Nephron (organoid): Measurements from ENCODE around the gene HDAC10.
A peak's percentile ranks its signal among the peaks of the same experiment; 100 is the strongest.

Source experiments
- H3K27ac Mint-ChIP-seq, 3 experiments: 2 replicates each; pipeline ENCODE4 v1.8.0; 2020; ENCODE audit warnings: mixed read lengths in 3 of 3, mild to moderate bottlenecking in 2 of 3, moderate library complexity in 1 of 3
- H3K27me3 Mint-ChIP-seq: 2 replicates; pipeline ENCODE4 v1.8.0; 2021; ENCODE audit warnings: low read depth, mild to moderate bottlenecking, moderate library complexity, mixed read lengths
- H3K36me3 Mint-ChIP-seq: 2 replicates; pipeline ENCODE4 v1.8.0; 2020; ENCODE audit warnings: low read depth, mixed read lengths
- H3K4me1 Mint-ChIP-seq: 2 replicates; pipeline ENCODE4 v1.8.0; 2020; ENCODE audit warnings: mixed read lengths
- H3K4me3 Mint-ChIP-seq, 3 experiments: 2 replicates each; pipeline ENCODE4 v1.8.0; 2020; ENCODE audit warnings: mild to moderate bottlenecking in 3 of 3, mixed read lengths in 3 of 3, moderate library complexity in 2 of 3
- H3K9me3 Mint-ChIP-seq: 2 replicates; pipeline ENCODE4 v1.8.0; 2020; ENCODE audit warnings: mixed read lengths
- TF ChIP-seq, protein P1 (sequence below), 3 experiments: fragments of 200-600 bp; sonication (generic); IDR thresholded peaks; one replicate each; pipeline ENCODE4 v1.5.0; 2021; ENCODE audit warnings: antibody characterized with exemption in 3 of 3; ENCODE audit not compliant: unreplicated experiment in 3 of 3

HDAC10 gene

DNA sequence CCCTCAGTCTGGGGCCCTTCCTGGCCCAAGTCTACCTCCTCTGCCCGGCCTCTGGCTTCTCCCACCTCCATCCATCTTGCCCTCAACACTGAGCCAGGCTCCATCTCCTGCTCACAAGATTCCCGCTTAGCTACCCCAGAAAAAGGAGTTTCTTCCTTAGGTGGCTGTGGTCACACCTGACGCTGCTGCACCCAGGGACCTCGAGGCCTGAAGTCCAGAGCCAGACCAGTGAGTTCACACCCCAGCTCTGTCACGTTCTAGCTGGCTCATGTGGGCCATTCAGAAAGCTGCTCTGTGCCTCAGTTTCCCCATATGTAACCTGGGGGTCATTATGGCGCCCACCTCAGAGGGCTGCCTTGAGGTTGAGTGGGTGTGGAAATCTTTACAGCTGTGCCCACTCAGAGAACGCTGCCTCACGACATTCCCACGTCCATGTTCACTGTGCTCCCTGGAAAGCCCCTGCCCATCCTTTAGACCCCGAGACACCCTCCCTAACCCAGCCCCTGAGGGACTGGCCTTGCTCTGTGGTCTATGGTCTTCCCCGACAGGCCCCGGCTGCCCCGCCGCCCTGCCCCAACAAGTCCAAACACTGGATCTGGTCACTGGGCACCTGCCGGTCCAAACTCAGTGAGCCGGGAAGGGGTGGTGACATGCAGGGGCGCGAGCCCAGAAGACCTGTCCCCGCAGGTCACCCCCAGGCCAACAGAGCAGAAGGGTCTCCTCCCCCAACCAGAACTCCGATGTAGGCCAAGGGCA, 46.6 kb upstream of the HDAC10 start:
- Mint-ChIP-seq H3K36me3 (peaks cover 1% of the 10 kb centered on the region), H3K9me3 (no peaks in the 10 kb centered on the region), H3K4me1 (peaks cover 33% of the 10 kb centered on the region), H3K27ac (peak overlapping the region; percentile 36 to 84 (median 40)), H3K4me3 (peak overlapping the region; percentile 16 to 25 (median 20)), H3K27me3 (no peaks in the 10 kb centered on the region)
- TF ChIP-seq, protein P1, sequence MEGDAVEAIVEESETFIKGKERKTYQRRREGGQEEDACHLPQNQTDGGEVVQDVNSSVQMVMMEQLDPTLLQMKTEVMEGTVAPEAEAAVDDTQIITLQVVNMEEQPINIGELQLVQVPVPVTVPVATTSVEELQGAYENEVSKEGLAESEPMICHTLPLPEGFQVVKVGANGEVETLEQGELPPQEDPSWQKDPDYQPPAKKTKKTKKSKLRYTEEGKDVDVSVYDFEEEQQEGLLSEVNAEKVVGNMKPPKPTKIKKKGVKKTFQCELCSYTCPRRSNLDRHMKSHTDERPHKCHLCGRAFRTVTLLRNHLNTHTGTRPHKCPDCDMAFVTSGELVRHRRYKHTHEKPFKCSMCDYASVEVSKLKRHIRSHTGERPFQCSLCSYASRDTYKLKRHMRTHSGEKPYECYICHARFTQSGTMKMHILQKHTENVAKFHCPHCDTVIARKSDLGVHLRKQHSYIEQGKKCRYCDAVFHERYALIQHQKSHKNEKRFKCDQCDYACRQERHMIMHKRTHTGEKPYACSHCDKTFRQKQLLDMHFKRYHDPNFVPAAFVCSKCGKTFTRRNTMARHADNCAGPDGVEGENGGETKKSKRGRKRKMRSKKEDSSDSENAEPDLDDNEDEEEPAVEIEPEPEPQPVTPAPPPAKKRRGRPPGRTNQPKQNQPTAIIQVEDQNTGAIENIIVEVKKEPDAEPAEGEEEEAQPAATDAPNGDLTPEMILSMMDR (IDR thresholded peaks at IDR 0.05; ENCODE audit: unreplicated experiment in 3 of 3): no peak

DNA sequence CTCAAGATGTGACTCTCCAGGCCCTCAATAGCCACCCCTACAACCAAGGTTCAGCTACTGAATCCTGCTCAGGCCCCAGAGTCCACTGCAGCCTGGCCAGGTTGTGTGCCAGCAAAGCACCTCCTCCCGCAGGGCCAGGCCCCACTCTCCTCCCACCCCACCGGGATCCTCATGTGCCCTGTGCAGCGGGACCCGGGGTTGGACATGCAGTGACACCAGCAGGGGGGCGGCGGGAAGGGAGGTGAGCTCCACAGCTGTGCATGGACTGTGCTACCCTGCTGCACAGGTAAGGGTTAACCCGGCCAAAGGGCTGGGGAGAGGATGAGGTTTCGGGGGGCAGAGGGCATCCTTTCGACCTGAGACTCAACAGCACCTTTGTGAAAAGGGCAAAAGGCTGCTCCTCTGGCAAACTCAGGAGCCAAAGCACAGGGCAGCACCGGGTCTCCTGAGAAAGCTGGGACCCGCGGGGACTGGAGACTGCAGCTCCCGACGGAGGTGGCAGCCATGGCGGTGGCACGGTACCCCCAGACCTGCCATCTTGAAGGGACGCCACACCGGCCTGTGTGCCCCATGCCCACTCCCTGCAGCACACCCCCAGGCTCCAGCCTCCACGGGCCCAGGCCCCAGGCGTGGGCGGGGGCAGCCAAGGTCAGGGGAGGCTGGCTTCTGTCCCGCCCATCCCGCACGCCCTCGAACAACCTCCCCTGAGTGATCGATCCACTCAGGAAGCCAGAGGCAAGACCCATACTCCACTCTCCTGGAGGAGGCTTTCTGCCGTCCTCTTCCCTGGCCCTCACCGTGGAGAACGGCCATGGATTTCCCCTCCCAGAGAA, 45.8 kb upstream of the HDAC10 start:
- Mint-ChIP-seq H3K4me1 (peaks cover 28% of the 10 kb centered on the region), H3K27ac (peak overlapping the region; percentile 36 to 84 (median 40)), H3K36me3 (peaks cover 4% of the 10 kb centered on the region), H3K27me3 (no peaks in the 10 kb centered on the region), H3K9me3 (no peaks in the 10 kb centered on the region), H3K4me3 (peak overlapping the region in 1 of 3 experiments; percentile 20)
- TF ChIP-seq, protein P1 (IDR thresholded peaks at IDR 0.05; ENCODE audit: unreplicated experiment in 3 of 3): no peak

DNA sequence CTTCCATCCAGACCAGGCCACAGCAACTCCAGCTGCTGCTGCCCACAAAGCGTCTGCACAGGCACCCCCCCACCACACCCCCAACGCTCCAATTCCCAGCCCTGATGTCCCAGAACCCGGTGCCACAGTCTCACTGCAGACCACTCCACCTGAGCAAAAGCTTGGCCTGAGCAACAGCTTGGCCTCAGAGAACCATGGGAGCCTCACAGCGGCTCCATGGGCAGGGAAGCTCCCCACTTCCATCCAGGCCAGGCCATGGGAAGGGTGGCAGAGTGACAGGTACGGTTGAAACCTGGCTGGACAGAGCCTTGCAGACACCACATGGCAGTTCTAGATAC, 43.2 kb upstream of the HDAC10 start:
- H3K27ac Mint-ChIP-seq: peak overlapping the region; percentile 55 to 82 (median 70)
- peaks cover 4% of the 10 kb centered on the region for H3K36me3 Mint-ChIP-seq
- TF ChIP-seq, protein P1 (IDR thresholded peaks at IDR 0.05; ENCODE audit: unreplicated experiment in 3 of 3): no peak
- peak overlapping the region; percentile 34 to 59 (median 39) for H3K4me3 Mint-ChIP-seq
- H3K4me1 Mint-ChIP-seq: peaks cover 19% of the 10 kb centered on the region
- H3K9me3 Mint-ChIP-seq: no peaks in the 10 kb centered on the region
- no peaks in the 10 kb centered on the region for H3K27me3 Mint-ChIP-seq

DNA sequence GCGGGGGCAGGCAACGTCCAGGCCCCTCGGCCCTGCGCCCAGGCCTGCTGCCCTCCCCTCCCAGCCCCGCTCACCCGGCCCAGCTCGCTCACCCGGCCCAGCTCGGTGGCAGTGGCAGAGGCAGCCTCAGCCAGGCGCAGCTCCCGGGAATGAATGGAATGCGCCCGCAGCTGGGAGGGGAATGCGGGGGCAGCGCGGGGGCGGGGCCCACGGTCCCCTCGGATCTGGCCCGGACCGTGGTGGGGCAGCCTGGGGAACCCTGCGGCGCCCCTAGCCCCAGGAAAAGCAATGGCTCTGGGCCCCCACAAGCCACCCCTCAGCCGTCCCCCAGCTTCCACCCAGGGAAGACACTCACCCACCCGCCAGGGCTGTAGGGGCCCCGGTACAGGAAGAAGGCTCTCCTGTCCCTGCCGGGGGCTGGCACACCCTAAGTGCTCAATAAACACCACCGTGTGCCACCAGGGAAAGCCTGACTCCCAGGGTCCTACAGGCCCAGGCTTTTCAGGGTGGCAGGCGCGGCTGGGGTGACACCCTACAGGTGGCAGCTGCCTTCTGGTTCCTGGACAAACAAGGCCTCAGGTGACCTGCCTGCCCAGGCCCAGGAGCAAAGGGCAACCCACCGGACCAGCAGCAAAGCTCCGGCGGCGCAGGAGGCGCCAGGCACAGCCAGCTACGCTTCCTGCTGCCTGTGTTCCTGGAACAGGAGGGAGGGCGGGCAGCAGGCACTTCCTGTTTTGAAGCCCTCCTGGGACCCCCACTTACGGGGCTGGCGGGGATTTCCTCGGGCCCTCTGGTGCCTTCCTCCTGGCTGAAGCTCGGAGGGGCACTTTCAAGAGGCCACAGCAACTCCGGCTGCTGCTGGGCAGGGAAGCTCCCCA, 42.6 kb upstream of the HDAC10 start:
- peaks cover 4% of the 10 kb centered on the region for H3K36me3 Mint-ChIP-seq
- peaks cover 19% of the 10 kb centered on the region for H3K4me1 Mint-ChIP-seq
- H3K27ac Mint-ChIP-seq: peak overlapping the region; percentile 55 to 82 (median 70)

More for the DNA sequence above, 42.6 kb upstream of the HDAC10 start:
- TF ChIP-seq, protein P1 (IDR thresholded peaks at IDR 0.05; ENCODE audit: unreplicated experiment in 3 of 3): no peak
- H3K9me3 Mint-ChIP-seq: no peaks in the 10 kb centered on the region
- peak overlapping the region in 1 of 3 experiments; percentile 51 for H3K4me3 Mint-ChIP-seq
- no peaks in the 10 kb centered on the region for H3K27me3 Mint-ChIP-seq
